Posterior vena cava (tissue), 2 donors: ENCODE results near the gene PPM1B. TPM values are rescaled to one million over a fixed set of nuclear protein-coding genes. Genes with fewer than 3 reads are reported as not detected.
"Not testable (repeated sequence)": the region's sequence is repeated elsewhere in the genome, so short reads cannot be mapped to it uniquely, and the experiment has no call there.

Experiments
- DNase-seq: peaks from one replicate; pipeline ENCODE4 v3.0.0-alpha.2; 2020; ENCODE audit warnings: low spot score
- intact Hi-C, 2 donors: fragments of 100-400 bp; cut with DNase I; formaldehyde crosslinking; loops; one replicate each; pipeline versions ENCODE4 v1.14.1 to v1.14.2; 2022 to 2023
- long read RNA-seq, 2 donors: library from polyadenylated mRNA; unstranded; transcript quantifications; one replicate each; pipeline ENCODE4 v2.0.0, GENCODE V29; 2020 to 2021
- total RNA-seq, 2 donors: library from RNA; stranded (reverse); fragmentation: NEBNext Ultra II Directional; extraction: Animal tissue kit (Norgen Biotek cat#: 25700); gene quantifications; one replicate each; pipeline ENCODE4 v1.2.1, GENCODE V29; 2021
- donor health status: DM: yes; HTN: yes; CAD: no.
- donor health status: DM: yes; HTN: yes; CAD: no.

The PPM1B gene
- total RNA-seq, result 10 to 100 TPM; 38.3 to 45.0 TPM
- long read RNA-seq, donor 1, transcript PPM1B-201 (6 exons, 2,606 nt), result major isoform, 15 of 32 reads
- long read RNA-seq, donor 1, transcript PPM1B-204 (6 exons, 3,877 nt), result minor isoform, 11 of 32 reads
- long read RNA-seq, donor 1, partial matches to known transcripts, result 0 of 32 reads
- long read RNA-seq, donor 1, other reads (novel, unspliced or antisense), result 5 of 32 reads
- long read RNA-seq, donor 2, partial matches to known transcripts, result 0 of 2 reads
- long read RNA-seq, donor 2, other reads (novel, unspliced or antisense), result 0 of 2 reads

DNA sequence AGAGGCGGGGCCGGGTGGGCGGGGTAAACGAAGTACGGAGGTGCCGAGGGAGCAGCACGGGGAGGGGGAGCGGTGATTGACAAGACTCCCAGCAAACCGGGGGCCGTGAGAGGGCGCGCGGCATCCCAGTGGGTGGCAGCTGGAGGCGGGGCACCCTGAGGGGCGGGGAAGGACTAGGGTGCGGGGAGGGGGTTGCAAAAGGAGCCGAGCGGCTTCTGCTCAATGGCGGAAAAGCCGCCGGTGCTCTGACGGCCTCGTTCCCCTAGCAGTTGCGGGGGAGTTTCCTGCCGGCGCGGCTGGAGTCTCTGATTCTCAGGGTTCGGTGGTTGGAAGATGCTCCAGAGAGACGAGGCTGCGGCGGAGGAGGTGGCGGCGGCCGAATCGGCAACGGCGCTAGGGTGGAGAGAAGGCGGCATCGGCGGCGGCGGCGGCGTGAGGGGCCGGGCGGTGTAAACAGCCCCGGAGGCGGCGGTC, at the start of gene PPM1B:
TSS of gene PPM1B (plus strand) at position 195 of the 474 bp plus-strand sequence. CDS start 32,325 bp downstream, outside the sequence.
- peak; percentile 100 for DNase-seq
- intact Hi-C loops, result loop anchor here in 1 of 2 donors (10.0 kb wide), 1 partner anchor 84 kb away; no protein-coding TSS in a partner anchor

DNA sequence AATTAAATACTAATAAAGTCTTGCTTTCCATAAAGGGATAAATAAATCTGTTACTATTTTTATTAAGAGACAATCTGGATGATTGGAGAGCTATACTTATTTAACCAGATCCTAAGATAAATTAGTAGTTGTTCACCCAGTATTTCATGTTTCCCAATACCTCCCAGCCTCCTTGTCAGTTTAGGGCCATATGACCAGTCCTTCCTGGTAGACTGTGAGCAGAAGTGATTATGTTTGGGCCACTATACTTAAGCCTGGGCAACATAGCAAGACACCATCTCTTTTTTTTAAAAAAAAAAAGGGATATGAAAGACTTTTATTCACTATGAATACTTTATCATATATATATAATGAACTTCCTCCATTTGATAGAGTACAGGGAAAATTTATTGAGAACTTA, 48.8 kb upstream of the PPM1B start:
- no peak for DNase-seq
- intact Hi-C loops, result no loop called here

DNA sequence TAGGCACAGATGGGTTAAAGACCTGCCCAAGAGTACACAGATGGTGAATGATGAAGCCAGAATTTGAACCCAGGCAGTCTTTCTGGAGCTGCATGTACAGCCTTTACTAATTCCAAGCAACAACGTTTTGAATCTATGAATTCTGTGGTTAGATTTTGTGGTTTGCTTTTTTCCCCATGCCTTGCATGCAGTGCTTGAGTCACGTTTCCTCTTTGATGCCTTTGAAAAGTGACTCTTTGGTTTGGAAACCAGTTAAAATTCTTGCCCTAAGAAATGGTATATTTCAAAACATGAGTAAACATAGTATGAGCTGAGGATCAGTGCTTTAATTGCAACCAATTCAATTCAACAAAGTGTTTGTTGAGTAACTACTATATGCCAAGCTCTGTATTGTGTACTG, 48.2 kb upstream of the PPM1B start:
- no peak for DNase-seq
- intact Hi-C loops, result no loop called here

DNA sequence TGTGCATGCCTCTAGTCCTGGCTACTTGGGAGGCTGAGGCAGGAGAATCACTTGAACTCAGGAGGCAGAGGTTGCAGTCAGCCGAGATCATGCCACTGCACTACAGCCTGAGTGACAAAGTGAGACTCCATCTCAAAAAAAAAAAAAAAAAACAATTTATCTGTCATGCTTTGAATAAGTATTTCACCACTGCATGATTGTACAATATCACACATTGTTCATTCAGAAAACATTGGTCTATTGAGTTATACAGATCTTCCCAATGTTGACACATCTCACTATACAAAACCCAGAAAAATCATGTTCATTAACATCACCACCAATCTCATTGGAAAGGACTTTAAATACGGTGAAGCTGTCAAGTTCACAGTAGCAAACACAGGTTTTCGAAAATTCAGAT, 46.8 kb upstream of the PPM1B start:
- DNase-seq, result no peak
- intact Hi-C loops, result no loop called here

DNA sequence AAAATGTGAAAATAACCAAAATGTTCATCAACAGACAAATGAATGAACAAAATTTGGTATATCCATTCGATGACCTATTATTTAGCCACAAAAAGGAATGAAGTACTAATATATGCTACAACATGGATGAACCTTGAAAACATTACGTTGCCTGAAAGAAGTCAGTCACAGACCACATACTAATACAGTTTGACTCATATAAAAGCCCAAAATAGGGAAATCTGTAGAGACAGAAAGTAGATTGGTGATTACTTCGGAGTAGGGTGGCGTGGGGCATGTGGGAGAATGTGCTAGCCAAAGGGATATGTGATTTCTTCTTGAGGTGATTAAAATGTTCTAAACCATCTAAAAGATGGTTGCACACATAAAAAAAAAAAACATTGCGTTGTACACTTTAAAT, 44.2 kb upstream of the PPM1B start:
- intact Hi-C loops, result no loop called here
- no peak for DNase-seq

DNA sequence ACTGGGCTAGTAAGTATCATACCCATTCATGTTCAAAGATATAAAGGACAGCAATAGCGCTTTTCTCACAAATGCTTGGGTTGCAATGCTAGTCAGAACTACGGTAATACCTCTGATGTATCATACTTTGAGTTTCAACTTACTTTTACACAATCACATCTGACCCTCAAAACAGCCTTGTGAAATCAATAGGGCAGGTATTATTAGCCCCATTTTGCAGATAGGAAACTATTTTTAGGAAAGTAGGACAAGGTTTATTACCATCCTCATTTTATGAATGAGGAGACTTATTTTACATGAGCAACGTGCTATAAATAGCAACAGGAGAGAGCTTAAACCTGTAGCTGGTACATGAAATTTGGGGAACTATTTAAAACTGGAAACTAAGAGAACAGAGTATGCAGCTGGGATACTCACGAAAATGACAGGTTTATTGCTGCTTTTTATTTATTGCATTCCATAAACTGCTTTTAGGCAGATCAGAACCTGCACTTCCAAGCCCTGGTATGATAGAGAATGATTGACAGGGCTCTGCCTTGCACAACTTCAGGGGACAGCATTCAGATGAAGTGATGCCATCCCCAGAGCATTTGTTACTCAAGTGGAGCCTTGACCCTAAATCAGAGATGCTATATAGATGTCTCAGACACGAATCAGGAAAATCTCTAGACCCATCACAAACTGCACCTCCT, 42.4 kb upstream of the PPM1B start:
- no peak for DNase-seq
- intact Hi-C loops, result no loop called here

DNA sequence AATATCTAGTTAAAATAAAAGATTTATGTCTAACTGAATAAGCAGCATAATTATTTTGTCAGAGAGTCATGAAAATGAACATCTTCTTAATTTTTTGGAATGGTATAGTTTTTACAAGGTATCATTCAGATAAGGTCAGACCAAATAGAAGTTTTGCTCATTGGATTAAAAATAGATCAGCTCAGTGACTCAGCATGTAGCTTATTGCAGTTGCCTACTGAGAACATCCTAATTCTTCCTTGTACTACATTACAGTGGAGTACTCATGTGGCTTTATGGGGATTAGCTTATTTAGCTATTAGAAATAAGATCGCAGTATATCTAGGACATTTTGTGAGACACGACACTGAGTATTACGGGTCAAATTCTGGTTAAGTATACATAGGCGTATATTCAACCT, 38.2 kb upstream of the PPM1B start:
- intact Hi-C loops, result no loop called here
- DNase-seq, result no peak

DNA sequence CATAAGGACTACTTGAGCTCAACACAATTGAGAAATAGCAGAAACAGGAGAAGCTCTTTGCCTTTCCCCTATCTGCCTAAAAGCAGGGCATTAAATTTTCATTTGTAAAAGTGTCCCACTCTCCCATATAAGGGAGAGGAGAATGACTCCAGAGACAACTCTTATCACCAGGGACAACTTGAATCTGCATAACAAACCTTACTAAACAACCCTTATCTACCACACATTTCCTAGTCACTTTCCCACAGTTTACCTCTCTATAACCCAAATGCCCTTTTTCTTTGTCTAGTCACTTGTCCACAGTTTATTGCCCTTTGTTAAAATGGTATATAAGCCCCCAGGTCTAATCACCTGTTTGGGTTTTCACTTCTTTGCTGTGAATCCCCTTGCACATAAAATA, 37.5 kb upstream of the PPM1B start:
- no peak for DNase-seq
- intact Hi-C loops, result no loop called here

DNA sequence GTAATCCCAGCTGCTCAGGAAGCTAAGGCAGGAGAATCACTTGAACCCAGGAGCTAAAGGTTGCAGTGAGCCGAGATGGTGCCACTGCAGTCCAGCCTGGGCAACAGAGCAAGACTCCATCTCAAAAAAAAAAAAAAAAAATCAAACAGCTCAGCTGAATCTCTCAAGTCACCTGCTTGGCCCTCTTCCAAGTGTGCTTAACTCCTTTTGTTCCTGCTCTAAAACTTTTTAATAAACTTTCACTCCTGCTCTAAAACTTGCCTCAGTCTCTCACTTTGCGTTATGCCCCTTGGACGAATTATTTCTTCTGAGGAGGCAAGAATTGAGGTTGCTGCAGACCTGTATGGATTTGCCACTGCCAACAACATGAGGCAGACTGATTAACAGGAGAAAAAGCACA, 35.1 kb upstream of the PPM1B start:
- DNase-seq, intact Hi-C loops: not testable (repeated sequence)

DNA sequence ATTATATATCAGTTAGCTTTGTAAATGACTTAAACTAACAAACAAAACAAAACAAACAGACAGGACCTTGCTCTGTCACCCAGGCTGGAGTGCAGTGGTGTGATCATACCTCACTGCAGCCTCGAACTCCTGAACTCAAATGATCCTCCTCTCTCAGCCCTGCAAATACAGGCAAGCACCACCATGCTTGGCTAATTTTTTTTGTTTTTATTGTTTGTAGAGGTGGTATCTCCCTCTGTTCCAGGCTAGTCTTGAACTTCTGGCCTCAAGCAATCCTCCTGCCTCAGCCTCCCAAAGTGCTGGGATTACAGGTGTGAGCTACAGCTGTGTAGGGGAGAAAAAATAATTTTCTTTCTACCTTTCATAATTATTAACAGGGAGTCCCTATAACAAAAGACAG, 33.8 kb upstream of the PPM1B start:
- DNase-seq, result no peak
- intact Hi-C loops, result no loop called here

DNA sequence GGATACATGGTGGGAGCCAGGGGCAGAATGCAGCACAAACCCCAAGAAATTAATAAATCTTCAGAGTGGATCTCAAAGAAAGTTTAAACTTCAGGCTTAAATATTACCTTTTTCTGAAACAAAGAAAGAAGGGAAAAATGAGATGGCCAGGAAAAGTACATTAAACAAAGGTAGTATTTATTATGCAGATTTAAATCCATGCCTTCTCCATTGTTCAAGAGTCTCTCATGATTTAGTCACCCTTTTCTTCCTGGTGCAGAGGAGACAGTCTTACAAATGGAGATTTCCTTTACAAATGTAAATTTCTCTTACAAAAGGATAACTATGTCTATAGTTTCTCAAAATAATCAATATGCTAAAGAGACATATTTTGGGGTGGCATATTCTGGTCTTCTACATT, 33.4 kb upstream of the PPM1B start:
- DNase-seq, result no peak
- intact Hi-C loops, result no loop called here

DNA sequence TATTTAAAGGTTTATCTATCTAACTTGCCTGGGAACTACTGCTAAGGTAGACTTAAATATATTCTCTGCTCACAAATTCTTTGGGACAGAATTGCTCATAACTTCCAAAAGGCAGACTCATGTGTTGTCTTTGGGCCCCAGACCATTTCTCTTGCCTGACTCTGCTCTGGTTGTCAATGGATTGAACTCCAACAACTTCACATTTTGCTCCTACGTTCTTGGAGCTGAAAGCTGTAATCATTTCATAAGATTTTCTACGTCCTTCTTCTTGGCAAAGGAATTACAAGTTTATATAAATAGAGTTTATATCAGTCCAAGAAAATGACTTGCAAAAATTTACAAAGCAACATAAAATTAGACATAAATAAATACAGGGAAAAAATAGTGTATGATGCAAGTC, 32.9 kb upstream of the PPM1B start:
- intact Hi-C loops, result no loop called here
- no peak for DNase-seq

DNA sequence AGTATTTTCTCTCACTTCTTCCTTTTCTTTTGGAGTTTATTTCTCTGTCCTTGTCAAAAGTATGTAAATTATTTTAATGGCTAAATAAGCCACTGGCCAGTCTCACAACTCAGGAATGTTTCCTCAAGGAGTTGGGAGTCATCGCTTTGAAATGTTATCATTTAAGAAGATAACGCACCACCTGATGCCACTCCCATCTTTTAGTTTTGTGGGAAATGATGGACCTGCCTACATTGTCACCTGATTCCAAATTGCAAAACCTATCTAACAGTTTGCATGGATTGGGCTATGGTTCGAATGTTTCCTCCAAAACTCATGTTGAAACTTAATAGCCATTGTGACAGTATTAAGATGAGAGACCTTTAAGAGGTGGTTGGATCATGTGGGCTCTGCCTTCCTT, 32.4 kb upstream of the PPM1B start:
- no peak for DNase-seq
- intact Hi-C loops, result no loop called here

DNA sequence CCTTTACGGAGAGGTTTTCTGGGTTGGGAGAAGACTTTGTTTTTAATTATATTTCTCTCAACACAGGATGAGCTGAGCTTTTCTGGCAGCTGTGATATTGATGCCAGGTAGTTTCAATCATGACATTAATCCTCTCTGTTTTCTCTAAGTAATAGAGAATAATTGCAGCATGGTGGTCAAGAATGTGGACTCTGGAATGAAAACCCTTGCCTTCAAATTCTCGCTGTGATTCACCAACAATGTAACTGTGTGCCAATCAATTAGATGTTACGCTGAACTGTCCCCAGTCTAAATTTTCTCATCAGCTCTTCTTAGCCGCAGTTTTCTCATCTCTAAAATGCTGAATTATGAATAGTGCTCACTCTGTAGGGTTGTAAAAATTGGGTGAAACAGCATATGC, 31.6 kb upstream of the PPM1B start:
- intact Hi-C loops, result no loop called here
- no peak for DNase-seq

DNA sequence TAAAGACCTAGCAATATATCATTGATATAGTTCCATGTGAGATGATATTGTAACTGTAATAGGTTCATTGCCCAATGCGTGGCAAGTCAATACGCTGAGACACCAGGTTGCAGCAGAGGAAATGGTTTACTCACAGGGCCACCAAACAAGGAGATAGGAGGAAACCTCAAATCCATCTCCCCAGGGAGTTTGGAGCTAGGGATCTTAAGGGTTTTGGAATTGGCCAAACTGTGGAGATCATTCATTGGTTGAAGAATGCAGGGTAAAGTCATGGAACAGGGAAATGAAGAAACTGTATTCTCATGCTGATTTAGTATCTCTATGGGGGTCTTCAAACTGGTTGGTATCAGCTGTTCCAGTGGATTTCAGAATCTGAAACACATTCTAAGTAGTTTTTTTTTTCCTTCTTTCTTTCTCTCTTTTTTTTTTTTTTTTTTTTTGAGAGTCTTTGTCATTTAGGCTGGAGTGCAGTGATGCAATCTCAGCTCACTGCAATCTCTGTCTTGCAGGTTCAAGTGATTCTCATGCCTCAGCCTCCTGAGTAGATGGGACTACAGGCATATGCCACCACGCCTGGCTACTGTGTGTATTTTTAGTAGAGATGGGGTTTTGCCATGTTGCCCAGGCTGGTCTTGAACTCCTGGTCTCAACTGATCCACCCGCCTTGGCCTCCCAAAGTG, 30.7 kb upstream of the PPM1B start:
- intact Hi-C loops, result no loop called here
- no peak for DNase-seq

DNA sequence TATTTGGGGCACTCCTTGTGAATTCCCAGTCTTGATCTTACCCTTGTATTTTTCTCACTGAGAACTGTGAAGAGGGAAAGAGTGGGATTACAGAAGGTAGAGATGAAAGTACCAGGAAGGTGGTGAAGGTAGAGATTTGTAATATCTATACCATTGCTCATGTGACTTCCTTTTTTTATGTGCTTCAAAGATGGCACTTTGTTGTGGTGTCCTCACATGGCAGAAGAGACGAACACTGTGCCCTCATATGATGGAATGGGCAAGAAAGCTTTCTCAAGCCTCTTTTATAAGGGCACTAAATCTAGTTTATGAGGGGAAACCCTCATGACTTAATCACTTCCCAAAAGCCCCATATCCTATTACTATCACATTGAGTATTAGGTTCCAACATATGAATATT, 28.9 kb upstream of the PPM1B start:
- DNase-seq, result no peak
- intact Hi-C loops, result no loop called here

DNA sequence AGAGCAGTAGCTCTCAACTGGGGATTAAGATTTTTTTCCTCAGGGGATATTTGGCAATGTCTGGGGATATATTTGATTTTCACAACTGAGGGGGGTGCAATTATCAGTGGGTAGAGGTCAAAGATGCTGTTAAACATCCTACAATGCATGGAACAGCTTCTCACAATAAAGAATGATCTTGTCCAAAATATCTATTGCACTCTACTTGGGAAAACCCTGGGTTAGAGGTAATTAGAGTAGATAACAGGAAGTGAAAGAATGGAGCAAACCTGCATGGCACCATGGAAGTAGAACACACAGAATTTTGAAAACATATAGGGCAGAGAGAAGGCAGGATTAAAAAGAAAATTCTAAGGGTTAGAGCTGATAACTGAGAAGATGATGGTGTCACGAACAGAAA, 26.4 kb upstream of the PPM1B start:
- no peak for DNase-seq
- intact Hi-C loops, result no loop called here

DNA sequence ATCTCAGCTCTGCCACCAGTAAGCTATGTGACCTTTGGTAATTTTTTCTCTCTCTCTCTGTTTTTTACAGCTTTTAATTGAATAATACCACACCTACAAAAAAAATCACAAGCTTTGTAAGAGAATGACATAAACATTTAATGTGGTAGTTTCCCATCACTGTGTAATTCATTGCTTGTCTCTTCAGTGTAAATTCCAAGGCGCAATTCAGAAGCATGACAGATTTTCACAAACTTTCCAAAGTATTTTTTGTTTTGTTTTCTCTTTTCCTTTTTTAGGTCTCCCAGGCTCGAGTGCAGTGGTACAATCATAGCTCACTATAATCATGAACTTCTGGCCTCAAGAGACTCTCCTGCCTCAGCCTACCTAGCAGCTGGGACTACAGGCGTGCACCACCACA, 25.0 kb upstream of the PPM1B start:
- intact Hi-C loops, result no loop called here
- DNase-seq, result no peak

DNA sequence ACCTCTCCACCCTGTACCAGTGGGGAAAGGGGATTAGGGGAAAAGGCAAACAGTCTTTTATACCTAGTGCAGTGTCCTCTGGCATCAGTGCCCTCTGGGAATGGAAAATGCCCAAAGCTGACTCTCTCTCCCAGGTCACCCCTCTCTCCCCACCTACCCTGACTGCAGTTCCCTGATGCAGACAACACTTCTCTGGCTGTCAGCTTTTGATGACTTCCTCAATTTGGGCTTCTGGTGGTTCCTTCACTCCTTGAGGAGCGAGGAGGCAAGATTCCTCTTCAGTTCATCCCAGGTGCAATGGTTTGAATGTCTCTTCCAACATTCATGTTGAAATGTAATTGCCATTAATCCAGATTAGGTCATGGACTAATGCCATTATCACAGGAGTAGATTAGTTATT, 19.7 kb upstream of the PPM1B start:
- intact Hi-C loops, result no loop called here

DNA sequence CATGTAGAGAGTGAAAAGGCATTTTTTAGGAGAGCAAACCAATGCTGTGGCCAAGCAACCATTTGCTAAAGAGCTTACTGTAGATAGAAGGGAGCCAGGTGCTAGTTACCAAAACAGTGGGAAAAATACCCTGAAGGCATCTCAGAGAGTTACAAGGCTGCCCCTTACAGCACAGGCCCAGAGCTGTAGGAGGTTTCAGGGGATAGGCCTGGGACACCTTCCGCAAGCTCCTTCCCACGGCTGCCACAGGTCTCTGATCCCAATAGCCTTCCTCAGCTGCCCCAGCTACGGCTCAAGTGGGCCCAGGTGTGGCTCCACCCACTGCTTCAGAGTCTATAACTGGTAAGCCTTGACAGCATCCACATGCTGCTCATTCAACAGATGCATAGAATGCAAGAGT, 18.2 kb upstream of the PPM1B start:
- no peak for DNase-seq
- intact Hi-C loops, result no loop called here

More for the DNA sequence above, 19.7 kb upstream of the PPM1B start:
- no peak for DNase-seq
